Stimulated activated CD4-positive, alpha-beta T cell treated with anti-CD3 and anti-CD28 coated beads, Interleukin-2, amount 100 ng/mL, for 24 hours (primary cell): ENCODE results near the gene HCRT.
A peak's percentile ranks its signal among the peaks of the same experiment; 100 is the strongest.
"Not testable (repeated sequence)": the region's sequence is repeated elsewhere in the genome, so short reads cannot be mapped to it uniquely, and the experiment has no call there.

Experiments
- DNase-seq, 2 donors: peaks; one replicate each; pipeline ENCODE4 v3.0.0-alpha.2; 2020

HCRT gene

GRCh38 chr17:42197564-42198156, 12.4 kb upstream of the HCRT start:
- no peak for DNase-seq

- peak; percentile 79 to 81 for DNase-seq
Measured at GRCh38 chr17:42193969-42194899, 9.0 kb upstream of the HCRT start, which contains the start of gene GHDC. GHDC (minus strand) TSS chr17:42194494; CDS start chr17:42193581, 913 bp downstream.

GRCh38 chr17:42193216-42193968, 8.1 kb upstream of the HCRT start:
- no peak for DNase-seq

- no peak for DNase-seq
Measured at GRCh38 chr17:42192189-42193126, 7.2 kb upstream of the HCRT start.

- DNase-seq: no peak
Measured at GRCh38 chr17:42191275-42191608, 6.0 kb upstream of the HCRT start.

GRCh38 chr17:42190491-42191274, 5.4 kb upstream of the HCRT start:
- DNase-seq: no peak

GRCh38 chr17:42189651-42189965, 4.4 kb upstream of the HCRT start:
- no peak for DNase-seq

- DNase-seq: no peak
Measured at GRCh38 chr17:42188749-42189650, 3.7 kb upstream of the HCRT start.

- no peak for DNase-seq
Measured at GRCh38 chr17:42187833-42188232, 2.6 kb upstream of the HCRT start.

- not testable (repeated sequence) for DNase-seq
Measured at GRCh38 chr17:42186191-42186590, 939 bp upstream of the HCRT start.

GRCh38 chr17:42185621-42185930, 324 bp upstream of the HCRT start:
- no peak for DNase-seq

- DNase-seq: peak; percentile 79 to 87
Measured at GRCh38 chr17:42183741-42184711, 1.2 kb downstream of the HCRT start.

- DNase-seq: no peak
Measured at GRCh38 chr17:42182927-42183734, 2.1 kb downstream of the HCRT start.

- DNase-seq: no peak
Measured at GRCh38 chr17:42181851-42182207, 3.4 kb downstream of the HCRT start.

GRCh38 chr17:42180922-42181850, 4.1 kb downstream of the HCRT start, which contains the start of gene KCNH4:
KCNH4 (minus strand) TSS chr17:42181142; CDS start chr17:42180945, 197 bp downstream.
- DNase-seq: peak; percentile 89 to 92

GRCh38 chr17:42180411-42180921, 4.8 kb downstream of the HCRT start:
- DNase-seq: no peak

- peak; percentile 36 to 38 for DNase-seq
Measured at GRCh38 chr17:42179911-42180410, 5.3 kb downstream of the HCRT start.
